HuH-7.5 (cell line): Measurements from ENCODE around the gene GPR78.
"Not testable (repeated sequence)": the region's sequence is repeated elsewhere in the genome, so short reads cannot be mapped to it uniquely, and the experiment has no call there.

Source experiments
- DNase-seq: peaks from one replicate; pipeline ENCODE4 v3.0.0; 2011; ENCODE audit warnings: low spot score

Gene GPR78

DNA sequence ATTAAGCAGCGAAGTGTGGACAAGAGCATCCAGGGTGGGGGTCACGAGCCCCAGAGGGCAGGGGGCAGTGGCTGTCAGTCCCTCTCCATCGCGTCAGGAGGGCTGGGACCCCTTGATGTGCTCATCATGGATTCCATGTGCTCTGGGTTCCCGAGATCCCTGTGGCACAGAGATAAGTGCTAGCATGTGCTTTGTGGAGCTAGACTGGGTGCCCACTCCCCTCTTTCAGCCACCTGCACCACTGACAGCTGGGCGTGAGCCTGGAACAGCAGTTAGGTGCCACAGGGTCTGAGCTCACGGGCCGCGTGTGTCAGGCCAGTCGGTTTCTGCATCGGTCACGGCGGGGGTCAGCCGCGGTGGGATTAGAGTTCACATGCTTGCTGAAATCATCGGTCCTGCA, 36.6 kb downstream of the GPR78 start:
- no peak for DNase-seq

DNA sequence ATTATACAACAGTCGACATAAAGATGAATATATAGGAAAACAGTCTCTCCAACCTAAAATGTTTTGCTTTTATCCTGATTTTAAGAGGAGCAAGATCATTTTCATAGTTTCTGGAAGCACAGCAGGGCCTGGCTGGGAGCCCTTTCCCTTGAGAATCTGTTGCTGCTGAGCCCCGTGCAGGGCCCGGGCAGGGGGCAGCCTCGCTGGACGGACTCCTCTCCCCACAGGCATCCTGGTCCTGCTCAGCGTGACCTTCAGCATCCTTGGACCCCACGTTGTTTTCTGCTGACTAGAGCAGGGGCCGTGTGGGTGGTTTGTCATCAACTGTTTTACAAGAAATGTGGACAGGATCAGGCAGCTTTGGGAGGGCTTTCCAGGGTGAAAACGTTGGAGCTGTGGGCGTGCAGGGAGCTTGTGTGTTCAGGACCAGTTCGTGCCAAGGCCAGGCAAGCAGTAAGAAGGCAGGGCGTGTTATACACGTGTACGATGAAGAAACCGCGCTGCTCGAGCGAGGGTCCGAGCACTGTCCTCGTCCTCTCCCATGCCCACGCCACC, 37.4 kb downstream of the GPR78 start:
- no peak for DNase-seq

DNA sequence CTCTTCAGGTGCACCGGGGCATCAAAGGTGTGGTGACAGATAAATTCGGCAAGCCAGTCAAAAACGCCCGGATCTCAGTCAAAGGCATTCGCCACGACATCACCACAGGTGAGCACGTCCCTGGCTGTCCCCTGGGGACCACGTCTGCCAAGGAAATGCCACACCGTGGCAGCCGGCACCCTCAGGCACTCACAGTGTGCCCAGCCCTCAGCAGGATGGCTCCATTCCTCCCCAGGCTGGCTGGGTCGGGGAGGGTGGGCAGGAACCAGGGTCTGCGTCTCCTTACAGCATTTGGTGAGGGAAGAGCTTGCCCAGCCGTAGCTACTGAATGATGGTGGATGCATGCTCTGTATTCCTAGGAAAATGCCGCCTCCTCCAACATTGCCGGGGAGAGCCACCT, 38.2 kb downstream of the GPR78 start:
- no peak for DNase-seq

DNA sequence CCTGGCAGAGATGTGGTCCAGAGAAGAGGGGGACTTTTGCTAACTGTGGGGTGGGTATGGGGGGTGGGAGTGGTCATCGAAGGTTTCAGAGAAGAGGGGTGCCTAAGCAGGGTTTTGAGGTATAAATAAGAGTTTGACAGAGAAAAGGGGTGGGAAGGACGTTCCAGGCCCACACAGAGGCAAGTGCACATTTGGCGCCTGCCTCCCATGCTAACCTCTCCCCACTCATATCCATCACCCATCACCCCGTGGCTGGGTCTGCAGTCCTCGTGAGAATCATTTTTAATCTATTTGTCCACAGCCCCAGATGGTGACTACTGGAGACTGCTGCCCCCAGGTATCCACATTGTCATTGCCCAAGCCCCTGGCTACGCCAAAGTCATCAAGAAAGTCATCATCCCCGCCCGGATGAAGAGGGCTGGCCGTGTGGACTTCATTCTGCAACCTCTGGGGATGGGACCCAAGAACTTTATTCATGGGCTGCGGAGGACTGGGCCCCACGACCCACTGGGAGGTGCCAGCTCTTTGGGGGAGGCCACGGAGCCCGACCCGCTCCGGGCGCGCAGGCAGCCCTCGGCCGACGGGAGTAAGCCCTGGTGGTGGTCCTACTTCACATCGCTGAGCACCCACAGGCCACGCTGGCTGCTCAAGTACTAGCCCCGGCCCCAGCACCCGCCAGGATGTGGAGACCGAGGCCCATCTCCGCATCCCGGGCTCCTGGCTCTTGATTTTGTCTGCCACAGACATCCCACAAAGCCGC, 38.9 kb downstream of the GPR78 start:
- DNase-seq = no peak

DNA sequence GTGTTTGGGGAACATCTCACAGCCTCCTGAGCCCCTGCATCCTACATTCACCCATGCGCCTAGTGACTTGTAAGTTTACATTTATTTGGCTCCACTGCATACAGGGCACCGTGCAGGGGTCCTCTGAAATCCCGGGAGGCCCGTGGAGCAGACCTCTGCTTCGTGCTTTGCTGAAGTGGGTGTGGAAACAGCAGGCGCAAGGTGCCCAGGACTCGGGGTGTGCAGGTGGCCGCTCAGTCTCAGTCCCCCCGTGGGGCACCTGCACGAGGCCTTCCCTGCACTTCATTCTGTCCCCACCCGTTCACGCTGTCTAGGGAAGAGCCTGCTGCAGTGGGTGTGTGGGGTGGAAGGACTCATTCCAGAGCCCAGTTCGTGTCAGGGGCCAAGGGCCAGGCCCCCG, 40.9 kb downstream of the GPR78 start:
- not testable (repeated sequence) for DNase-seq

DNA sequence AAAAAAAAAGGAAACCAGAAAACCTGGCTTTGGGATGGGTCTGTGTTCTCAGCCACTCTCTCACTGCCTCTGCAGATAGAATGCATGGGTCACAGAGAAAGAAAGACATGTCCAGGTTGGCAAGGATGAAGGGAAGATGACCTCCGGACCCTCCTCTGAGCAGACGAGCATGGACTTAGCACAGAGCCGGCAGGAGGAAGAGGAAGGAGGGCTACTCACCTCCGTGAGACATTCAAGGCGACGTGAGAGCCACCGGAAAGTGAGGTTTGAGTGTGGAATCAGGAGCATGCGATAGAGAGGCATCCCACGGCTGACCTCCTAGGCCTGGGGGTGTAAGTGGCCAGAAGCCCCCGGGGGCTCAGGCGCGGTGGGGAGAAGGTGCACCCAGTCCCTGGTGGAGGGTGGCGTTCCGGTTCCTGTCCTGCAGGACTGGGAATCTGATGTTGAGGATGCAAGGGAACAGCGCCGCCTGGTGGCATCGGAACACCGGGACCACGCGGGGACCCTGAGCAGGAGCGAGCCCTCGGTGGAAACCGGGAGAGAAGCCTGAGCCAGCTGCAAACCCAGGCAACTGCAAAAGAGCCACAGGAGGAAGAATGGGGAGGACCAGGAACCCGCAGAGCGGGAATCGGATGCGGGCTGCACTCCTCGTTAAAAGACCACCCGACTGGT, 44.5 kb downstream of the GPR78 start:
- not testable (repeated sequence) for DNase-seq

DNA sequence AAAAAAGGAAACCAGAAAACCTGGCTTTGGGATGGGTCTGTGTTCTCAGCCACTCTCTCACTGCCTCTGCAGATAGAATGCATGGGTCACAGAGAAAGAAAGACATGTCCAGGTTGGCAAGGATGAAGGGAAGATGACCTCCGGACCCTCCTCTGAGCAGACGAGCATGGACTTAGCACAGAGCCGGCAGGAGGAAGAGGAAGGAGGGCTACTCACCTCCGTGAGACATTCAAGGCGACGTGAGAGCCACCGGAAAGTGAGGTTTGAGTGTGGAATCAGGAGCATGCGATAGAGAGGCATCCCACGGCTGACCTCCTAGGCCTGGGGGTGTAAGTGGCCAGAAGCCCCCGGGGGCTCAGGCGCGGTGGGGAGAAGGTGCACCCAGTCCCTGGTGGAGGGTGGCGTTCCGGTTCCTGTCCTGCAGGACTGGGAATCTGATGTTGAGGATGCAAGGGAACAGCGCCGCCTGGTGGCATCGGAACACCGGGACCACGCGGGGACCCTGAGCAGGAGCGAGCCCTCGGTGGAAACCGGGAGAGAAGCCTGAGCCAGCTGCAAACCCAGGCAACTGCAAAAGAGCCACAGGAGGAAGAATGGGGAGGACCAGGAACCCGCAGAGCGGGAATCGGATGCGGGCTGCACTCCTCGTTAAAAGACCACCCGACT, 50.2 kb downstream of the GPR78 start:
- DNase-seq = not testable (repeated sequence)

DNA sequence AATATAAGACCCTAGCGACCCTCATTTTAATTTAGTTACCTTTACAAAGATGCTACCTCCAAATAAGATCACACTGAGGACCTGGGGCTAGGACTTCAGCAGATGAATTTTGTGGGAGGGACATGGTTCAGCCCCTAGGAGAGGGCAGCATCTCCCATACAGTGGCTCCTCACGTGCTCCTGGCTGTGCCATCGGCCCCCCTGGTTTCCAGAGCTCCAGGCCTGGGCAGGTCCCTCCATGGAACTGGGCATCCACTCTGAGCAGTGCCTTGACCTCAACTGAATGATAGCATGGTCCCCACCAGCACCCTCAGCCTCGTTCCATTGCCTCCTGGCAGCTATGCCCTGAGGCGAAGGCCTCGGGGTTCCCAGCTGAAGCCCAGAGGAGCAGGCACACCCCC, 51.7 kb downstream of the GPR78 start:
- DNase-seq = not testable (repeated sequence)

DNA sequence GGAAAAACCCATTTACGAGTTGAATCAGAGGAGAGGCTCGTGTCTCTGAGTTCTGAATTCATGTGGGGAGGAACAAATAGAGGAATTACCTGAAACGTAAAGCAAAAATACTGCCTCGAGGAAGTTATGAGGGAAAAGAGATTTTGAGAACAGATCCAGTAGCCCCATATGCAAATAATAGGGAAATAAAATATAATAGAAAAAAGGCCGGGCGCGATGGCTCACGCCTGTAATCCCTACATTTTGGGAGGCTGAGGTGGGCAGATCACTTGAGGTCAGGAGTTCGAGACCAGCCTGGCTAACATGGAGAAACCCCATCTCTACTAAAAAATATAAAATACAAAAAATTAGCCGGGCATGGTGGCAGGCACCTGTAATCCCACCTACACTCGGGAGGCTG, 54.6 kb downstream of the GPR78 start:
- DNase-seq = not testable (repeated sequence)

DNA sequence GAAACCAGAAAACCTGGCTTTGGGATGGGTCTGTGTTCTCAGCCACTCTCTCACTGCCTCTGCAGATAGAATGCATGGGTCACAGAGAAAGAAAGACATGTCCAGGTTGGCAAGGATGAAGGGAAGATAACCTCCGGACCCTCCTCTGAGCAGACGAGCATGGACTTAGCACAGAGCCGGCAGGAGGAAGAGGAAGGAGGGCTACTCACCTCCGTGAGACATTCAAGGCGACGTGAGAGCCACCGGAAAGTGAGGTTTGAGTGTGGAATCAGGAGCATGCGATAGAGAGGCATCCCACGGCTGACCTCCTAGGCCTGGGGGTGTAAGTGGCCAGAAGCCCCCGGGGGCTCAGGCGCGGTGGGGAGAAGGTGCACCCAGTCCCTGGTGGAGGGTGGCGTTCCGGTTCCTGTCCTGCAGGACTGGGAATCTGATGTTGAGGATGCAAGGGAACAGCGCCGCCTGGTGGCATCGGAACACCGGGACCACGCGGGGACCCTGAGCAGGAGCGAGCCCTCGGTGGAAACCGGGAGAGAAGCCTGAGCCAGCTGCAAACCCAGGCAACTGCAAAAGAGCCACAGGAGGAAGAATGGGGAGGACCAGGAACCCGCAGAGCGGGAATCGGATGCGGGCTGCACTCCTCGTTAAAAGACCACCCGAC, 55.8 kb downstream of the GPR78 start:
- not testable (repeated sequence) for DNase-seq
